GM18499 (cell line): ENCODE measurements around the gene HMGN3.

Experiments used
- ATAC-seq: cut with Tn5 transposase; IDR thresholded peaks from one replicate; pipeline ENCODE4 v1.9.1; 2021; ENCODE audit warnings: moderate number of reproducible peaks; ENCODE audit not compliant: insufficient read depth, unreplicated experiment

Gene HMGN3

DNA sequence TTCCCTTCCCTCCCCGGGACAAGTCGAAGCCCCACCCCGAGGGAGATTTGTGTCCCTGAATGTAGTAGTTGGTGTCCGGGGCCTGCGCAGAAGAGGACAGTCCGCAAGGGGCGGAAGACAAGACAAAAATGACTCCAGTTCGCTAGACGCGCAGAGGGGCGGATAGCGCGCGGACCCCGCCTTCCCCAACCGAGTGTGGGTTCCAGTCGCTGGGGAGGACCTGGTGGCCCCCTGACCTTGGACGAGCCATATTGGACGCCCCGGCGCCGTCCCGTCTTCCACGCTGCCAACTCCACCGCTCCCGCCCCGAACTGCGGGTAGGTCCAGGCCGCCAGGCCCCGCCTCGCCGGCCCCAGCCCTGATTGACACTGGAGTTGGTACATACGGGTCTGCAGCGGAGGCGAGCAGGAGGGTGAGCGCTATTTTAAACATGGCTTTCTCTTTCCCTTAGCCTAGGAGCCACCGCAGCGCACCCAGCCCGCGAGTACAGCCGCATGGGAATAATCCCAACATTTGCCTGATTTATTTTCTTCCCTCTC lies 802 bp downstream of the HMGN3 start:
- ATAC-seq: peak; percentile 47

- no peak for ATAC-seq
Measured at GRCh38 chr6:79232696-79233462, 1.6 kb downstream of the HMGN3 start.

- ATAC-seq: no peak
Measured at GRCh38 chr6:79231666-79232065, 2.8 kb downstream of the HMGN3 start.

DNA sequence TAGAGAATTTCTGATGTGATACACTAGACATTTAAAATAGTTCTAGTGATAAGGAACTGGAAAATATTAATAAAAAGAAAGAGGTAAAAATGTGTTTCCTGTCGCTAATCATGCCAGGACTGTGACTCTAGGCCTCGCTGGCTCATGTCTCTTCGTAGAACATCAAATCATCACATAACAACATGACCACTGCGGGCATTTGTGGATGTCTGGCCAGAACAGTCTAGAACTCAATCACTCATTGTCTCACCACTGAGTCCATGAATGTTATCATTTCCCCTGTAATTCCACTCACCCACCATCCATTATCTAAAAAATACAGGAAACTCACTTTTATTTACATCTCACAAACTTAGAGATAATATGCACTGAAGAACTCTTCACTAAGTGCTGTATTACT lies 3.4 kb downstream of the HMGN3 start:
- no peak for ATAC-seq

- no peak for ATAC-seq
Measured at GRCh38 chr6:79230149-79230548, 4.3 kb downstream of the HMGN3 start.

DNA sequence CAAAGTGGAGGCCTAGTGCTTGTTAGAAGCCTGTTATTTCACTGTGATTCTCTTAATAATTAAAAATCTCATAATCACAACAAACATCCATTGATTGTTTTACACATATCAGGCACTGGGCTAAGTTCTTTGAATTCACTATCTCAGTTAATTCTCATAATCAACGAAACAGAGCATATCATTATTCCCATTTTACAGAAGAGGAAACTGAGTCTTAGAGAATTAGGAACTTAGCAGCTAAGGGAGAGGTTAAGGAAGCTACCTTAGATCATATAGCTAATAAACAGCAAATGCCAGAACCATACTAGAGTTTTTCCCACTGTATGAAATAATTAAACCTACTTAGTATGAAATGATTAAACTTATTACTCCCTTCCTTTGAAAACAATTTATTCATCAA lies 7.0 kb downstream of the HMGN3 start:
- ATAC-seq: no peak

- ATAC-seq: no peak
Measured at GRCh38 chr6:79226660-79227059, 7.8 kb downstream of the HMGN3 start.

GRCh38 chr6:79225717-79226599 lies 8.5 kb downstream of the HMGN3 start:
- no peak for ATAC-seq

DNA sequence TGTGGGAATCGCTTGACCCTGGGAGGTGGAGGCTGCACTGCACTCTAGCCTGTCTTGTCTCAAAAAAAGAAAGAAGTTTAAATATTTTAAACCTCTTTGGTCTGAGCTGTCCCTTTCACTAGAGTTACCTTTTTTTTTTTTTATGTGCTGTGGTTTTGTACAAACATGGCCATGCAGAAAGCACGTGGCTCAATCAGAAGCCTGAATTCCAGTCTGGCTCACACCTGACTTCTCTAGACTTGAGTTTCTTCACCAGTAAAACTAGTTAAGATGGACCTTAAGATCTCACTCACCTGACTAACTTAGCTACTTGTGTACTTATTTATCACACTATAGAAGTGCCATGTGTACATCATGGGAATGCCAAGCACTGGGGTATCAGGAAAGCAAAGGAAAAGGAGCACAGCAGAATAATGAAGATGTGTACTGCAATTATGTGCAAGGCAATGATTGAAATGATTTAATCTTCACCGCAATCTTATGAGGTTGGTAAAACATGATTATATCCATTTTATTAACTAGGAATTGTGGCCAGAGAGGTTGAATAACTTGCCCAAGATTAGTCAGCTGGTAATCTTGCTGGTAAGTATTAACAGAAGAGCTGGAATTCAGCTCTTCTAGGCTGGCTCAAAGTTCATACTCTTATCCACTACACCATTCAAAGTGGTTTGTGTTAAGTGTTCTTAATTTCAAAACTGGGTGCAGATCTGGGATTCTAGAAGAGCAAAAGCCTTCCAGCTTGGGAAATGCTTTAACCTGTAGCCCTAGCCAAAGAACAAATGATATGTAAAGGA lies 10.7 kb downstream of the HMGN3 start:
- ATAC-seq: no peak

- no peak for ATAC-seq
Measured at GRCh38 chr6:79215213-79215824, 19.2 kb downstream of the HMGN3 start.

DNA sequence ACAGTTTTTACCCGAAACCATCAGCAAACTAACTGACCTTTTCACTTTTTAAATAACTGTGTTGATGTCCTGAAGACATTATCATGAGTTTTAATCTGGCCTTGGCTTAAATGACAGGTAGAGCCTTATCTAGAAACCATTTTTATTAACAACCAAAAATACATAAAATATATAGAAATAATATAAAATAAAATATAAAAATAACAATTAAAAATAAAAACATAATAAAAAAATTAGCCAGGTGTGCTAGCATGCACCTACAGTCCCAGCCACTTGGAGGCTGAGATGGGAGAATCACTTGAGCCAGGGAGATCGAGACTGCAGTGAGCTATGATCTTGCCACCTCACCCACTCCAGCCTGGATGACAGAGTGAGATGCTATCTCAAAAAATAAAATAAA lies 21.6 kb downstream of the HMGN3 start:
- no peak for ATAC-seq

DNA sequence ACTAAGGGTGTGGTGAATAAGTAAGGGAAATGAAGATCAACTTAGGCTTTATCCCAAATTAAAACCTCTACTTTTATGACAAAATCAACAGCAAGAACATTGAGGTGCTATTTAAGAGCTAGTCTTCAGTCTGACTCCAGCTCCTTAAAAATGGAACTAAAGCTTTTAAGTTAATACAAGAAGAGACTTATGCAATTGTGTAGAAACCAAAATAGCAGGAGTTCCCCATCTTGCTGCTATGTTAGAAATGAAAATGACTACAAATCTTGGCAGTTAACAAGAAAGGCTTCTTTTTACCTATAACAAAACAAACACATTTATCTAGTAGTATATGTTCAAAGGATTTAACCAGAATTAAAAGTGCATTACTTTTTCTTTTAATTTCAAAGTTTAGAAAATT lies 25.7 kb downstream of the HMGN3 start:
- no peak for ATAC-seq

- no peak for ATAC-seq
Measured at GRCh38 chr6:79203753-79204253, 30.7 kb downstream of the HMGN3 start.

DNA sequence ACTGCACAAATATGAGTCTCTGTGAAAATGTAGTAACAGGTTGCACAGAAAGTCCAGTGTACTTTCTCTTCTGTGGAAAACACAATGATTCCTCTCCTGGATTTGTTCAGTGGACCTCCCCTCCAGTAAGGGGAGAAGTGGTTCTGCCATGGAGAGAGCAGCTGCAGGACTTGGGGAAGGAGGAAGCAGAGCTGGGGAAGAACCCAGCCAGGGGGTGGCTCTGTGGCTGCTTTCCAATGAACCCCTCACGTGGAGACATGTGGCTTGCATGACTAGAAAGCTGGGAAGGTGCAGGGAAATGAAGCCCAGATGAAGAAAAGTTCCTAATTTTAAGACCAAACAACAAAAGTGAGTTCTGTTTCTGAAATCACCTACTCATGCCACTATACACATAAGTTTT lies 31.9 kb downstream of the HMGN3 start:
- ATAC-seq: no peak

DNA sequence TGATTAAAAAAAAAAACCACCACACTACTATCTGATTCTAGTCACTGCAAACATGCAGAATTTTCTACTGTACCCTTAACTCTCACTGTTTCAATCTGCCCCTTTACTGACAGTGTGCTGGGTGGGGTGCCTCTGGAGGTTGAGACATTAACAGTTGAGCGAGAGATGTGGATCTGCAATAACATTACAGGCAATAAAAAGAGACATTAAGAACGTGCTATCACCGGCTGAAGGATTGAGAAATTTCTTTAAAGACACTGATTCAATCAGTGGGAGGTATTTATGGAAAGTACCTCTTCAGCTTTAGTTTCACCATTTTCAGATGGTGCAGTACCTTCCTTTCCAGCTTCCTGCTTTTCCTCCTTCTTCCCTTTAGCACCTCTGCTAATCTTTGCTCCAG lies 32.5 kb downstream of the HMGN3 start:
- no peak for ATAC-seq

DNA sequence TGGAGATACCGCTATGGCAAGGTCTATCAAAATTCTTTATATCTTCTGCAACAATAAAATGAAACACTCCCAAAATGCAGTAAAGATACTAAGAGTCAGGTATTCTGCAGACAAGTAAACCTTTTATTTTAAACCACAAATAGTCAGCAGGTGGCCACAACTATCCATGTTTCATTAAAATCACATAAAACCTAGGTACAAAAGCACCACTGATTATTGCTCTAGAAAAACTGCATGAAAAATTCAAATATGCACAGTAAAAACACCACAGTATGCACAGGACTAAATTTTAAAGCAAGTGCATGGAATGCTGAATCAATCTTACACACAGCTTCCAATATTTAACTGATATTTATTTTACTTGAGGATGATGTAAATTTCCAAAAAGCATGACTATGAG lies 33.3 kb downstream of the HMGN3 start:
- ATAC-seq: no peak

DNA sequence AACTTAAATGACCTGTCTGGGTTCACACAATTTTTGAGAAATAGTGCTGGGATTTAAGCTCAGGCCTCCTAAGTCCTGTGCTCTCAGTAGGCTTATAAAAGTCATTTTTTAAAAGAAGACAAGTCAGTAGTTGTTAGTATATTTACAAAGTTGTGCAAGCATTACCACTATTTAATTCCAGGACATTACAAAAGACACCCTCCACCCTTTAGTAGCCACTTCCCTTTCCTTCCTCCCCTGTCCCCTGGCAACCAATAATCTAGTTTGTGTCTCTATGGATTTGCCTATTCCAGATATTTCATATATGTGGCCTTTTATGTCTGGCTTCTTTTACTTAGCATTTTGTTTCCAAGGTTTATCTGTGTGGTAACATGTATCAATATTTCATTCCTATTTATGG lies 37.6 kb downstream of the HMGN3 start:
- ATAC-seq: no peak

GRCh38 chr6:79193971-79194370 lies 40.5 kb downstream of the HMGN3 start:
- ATAC-seq: no peak

- no peak for ATAC-seq
Measured at GRCh38 chr6:79189760-79190350, 44.6 kb downstream of the HMGN3 start.
